Endothelial cell of umbilical vein (primary cell): ENCODE measurements around the gene COL5A1. TPM values are rescaled to one million over a fixed set of nuclear protein-coding genes. Genes with fewer than 3 reads are reported as not detected.

Experiments
- BruUV-seq: library from RNA; stranded (reverse); fragments of 400-500 nt; replicated peaks from 2 replicates; lab custom pipeline; 2021; lab: Mats Ljungman, UMichigan
- CTCF ChIA-PET: fragments of 300-600, 350-600 bp; sonication (Branson Sonifier 250); formaldehyde crosslinking; loops from one replicate; lab custom pipeline; 2021; ENCODE audit warnings: antibody characterized with exemption, inconsistent platforms; lab: Charles Lee
- POLR2A ChIA-PET: fragments of 300-600, 350-600 bp; sonication (Branson Sonifier 250); formaldehyde crosslinking; loops from one replicate; lab custom pipeline; 2021; ENCODE audit warnings: antibody characterized with exemption, inconsistent platforms; lab: Charles Lee
- DNase-seq: peaks from one replicate; pipeline ENCODE4 v3.0.0-alpha.2; 2011; ENCODE audit warnings: low read depth, low spot score
- FAIRE-seq: peaks from 2 replicates; lab custom pipeline; 2011; peaks lifted over from hg19 to GRCh38; lab: Jason Lieb, UNC
- H2AFZ ChIP-seq: 2 replicates; pipeline ENCODE4 v1.6.0; 2012; ENCODE audit warnings: low read depth, low read length, control low read depth, inconsistent platforms
- H3K27ac ChIP-seq: 2 replicates; pipeline ENCODE4 v1.5.1; 2011; ENCODE audit warnings: low read depth, mild to moderate bottlenecking, control low read depth, low read length, moderate library complexity; ENCODE audit not compliant: insufficient read depth
- H3K27me3 ChIP-seq, 2 experiments: 2 replicates each; pipeline versions ENCODE4 v1.6.0 to v1.6.1; 2011; ENCODE audit warnings: low read length in 2 of 2, mixed read lengths in 1 of 2; ENCODE audit not compliant: control insufficient read depth in 2 of 2, insufficient read depth in 2 of 2
- H3K36me3 ChIP-seq, 2 experiments: 2 replicates in 1 of 2; 3 replicates in 1 of 2; pipeline ENCODE4 v1.5.1; 2011; ENCODE audit warnings: low read length in 2 of 2, mild to moderate bottlenecking in 1 of 2, moderate library complexity in 1 of 2; ENCODE audit not compliant: control insufficient read depth in 2 of 2, insufficient read depth in 2 of 2; ENCODE audit errors: extremely low read depth in 1 of 2
- H3K4me1 ChIP-seq: 3 replicates; pipeline ENCODE4 v1.5.1; 2011; ENCODE audit warnings: mild to moderate bottlenecking, low read length; ENCODE audit not compliant: control insufficient read depth, insufficient read depth; ENCODE audit errors: extremely low read depth
- H3K4me2 ChIP-seq: 2 replicates; pipeline ENCODE4 v1.6.1; 2011; ENCODE audit warnings: low read length, control low read depth, mixed read lengths; ENCODE audit not compliant: insufficient read depth
- H3K4me3 ChIP-seq, 3 experiments: fragments of 200-600 bp in 1 of 3; sonication (generic), shearing (Covaris generic) in 1 of 3; replicated peaks in 1 of 3; 2 replicates each; pipeline ENCODE4 v1.5.1; 2011 to 2016; ENCODE audit warnings: control low read depth in 3 of 3, low read length in 3 of 3, mild to moderate bottlenecking in 2 of 3, inconsistent platforms in 1 of 3, low read depth in 1 of 3, moderate library complexity in 1 of 3; ENCODE audit not compliant: insufficient read depth in 1 of 3
- H3K79me2 ChIP-seq: 2 replicates; pipeline ENCODE4 v1.6.0; 2012; ENCODE audit warnings: low read length, inconsistent platforms; ENCODE audit not compliant: control insufficient read depth, insufficient read depth
- H3K9ac ChIP-seq: replicated peaks from 2 replicates; pipeline ENCODE3; 2011; ENCODE audit warnings: low read length, control low read depth; ENCODE audit not compliant: insufficient read depth; ENCODE audit errors: extremely low read depth
- H3K9me1 ChIP-seq: replicated peaks from 3 replicates; pipeline ENCODE4 v1.6.0; 2011; ENCODE audit warnings: mild to moderate bottlenecking, low read length; ENCODE audit not compliant: control insufficient read depth, insufficient read depth; ENCODE audit errors: extremely low read depth
- H3K9me3 ChIP-seq: replicated peaks from 2 replicates; pipeline ENCODE4 v1.5.1; 2012; ENCODE audit warnings: low read length, inconsistent platforms; ENCODE audit not compliant: control insufficient read depth, insufficient read depth
- H4K20me1 ChIP-seq: replicated peaks from 2 replicates; pipeline ENCODE3; 2011; ENCODE audit warnings: mild to moderate bottlenecking, low read length; ENCODE audit not compliant: control insufficient read depth, insufficient read depth; ENCODE audit errors: extremely low read depth
- EZH2 ChIP-seq: IDR thresholded peaks from 2 replicates; pipeline ENCODE4 v1.6.1; 2012; ENCODE audit warnings: borderline replicate concordance, low read depth, mild to moderate bottlenecking, moderate library complexity, low read length, inconsistent platforms; ENCODE audit not compliant: severe bottlenecking
- FOS ChIP-seq: IDR thresholded peaks from 2 replicates; pipeline ENCODE4 v1.6.1; 2011; ENCODE audit warnings: mild to moderate bottlenecking, low read length, moderate library complexity, borderline replicate concordance; ENCODE audit not compliant: insufficient read depth
- GATA2 ChIP-seq: IDR thresholded peaks from 2 replicates; pipeline ENCODE4 v1.7.0; 2011; ENCODE audit warnings: low read depth, mild to moderate bottlenecking, moderate library complexity, mixed read lengths, low read length; ENCODE audit not compliant: insufficient read length, insufficient read depth
- JUN ChIP-seq: IDR thresholded peaks from 2 replicates; pipeline ENCODE4 v1.6.1; 2011; ENCODE audit warnings: borderline replicate concordance, low read depth; ENCODE audit not compliant: insufficient read length, insufficient read depth
- MYC ChIP-seq: IDR thresholded peaks from one replicate; pipeline ENCODE4 v1.6.1; 2011; ENCODE audit warnings: mild to moderate bottlenecking, low read depth, low read length
- POLR2A ChIP-seq: IDR thresholded peaks from 2 replicates; pipeline ENCODE4 v1.6.1; 2012; ENCODE audit warnings: low read depth, mild to moderate bottlenecking, control low read depth, low read length
- POLR2AphosphoS5 ChIP-seq: IDR thresholded peaks from 2 replicates; pipeline ENCODE4 v1.6.1; 2012; ENCODE audit warnings: low read depth, mild to moderate bottlenecking, control low read depth, low read length, moderate library complexity; ENCODE audit not compliant: insufficient read depth
- dilution Hi-C: fragments of 300-500 bp; cut with MboI; formaldehyde crosslinking; loops from one replicate; pipeline ENCODE4 v1.15.0; 2019; ENCODE audit warnings: low sequenced_read_pairs; ENCODE audit not compliant: extremely low pct_ligation_motif_present
- intact Hi-C: fragments of 100-400 bp; cut with micrococcal nuclease; formaldehyde crosslinking; loops from one replicate; pipeline ENCODE4 v1.10.0; 2022
- polyA plus RNA-seq, 4 experiments: library from polyadenylated mRNA; depleted of rRNA in 3 of 4; stranded (reverse) in 3 of 4; unstranded in 1 of 4; fragments of >200 nt; gene quantifications; 2 replicates each; pipeline versions ENCODE4 v1.2.1 to v1.2.3, GENCODE V29; 2011 to 2012; ENCODE audit warnings: missing spikeins in 1 of 4
- total RNA-seq: library from RNA; stranded (reverse); gene quantifications from 2 replicates; pipeline ENCODE4 v1.2.3, GENCODE V29; 2021
- TF ChIP-seq, protein P1 (sequence below), 2 donors: IDR thresholded peaks; 1 replicate in 1 of 2; 2 replicates in 1 of 2; pipeline ENCODE4 v1.5.1; 2011; ENCODE audit warnings: low read length in 2 of 2, mild to moderate bottlenecking in 2 of 2, moderate library complexity in 2 of 2, control low read depth in 1 of 2, inconsistent platforms in 1 of 2, low read depth in 1 of 2; ENCODE audit not compliant: insufficient read depth in 1 of 2; ENCODE audit errors: extremely low read depth in 1 of 2
- TF ChIP-seq, protein P2 (sequence below): IDR thresholded peaks from 2 replicates; pipeline ENCODE4 v1.6.1; 2011; ENCODE audit not compliant: insufficient read depth, insufficient read length

Gene COL5A1
- total and polyA plus RNA-seq, 2 donors (not counting 3 experiments of a cell fraction or from before 2014, with no cell fraction given) = 97.4 to 175 TPM

DNA sequence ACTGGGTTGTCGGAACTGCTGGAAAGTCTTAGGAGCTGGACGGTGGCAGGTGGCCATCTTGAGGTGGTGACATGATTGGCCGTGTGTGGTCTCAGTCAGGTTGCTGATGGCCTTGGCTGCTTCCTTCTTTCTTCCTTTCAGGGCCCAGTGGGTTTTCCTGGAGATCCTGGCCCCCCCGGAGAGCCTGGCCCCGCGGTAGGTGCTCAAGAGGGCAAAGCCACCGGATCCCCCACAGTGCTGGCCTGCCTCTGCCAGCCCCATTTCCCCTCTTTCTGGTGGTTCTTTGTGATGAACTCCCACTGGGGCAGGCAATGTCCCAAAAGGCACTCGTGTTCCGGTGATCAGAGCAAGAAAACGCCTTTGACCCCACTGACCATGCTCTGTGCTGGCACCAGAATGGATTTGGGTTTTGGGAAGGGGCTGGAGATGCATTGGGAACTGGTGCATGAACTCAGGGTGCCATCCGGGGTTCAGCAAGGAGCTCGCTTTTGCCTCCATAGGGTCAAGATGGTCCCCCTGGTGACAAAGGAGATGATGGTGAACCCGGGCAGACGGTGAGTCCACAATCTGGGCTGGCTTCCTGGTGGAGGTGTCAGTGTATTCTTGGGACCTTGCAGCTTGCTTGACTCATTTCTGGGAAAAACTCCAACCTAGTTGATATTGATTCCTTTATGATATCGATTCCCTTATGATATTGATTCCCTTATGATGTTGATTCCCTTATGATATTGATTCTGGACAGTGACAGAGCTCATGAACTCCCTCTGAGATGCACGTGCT is 174.0 kb downstream of the COL5A1 start:
- ChIA-PET CTCF (no interaction called here), POLR2A (no interaction called here)
- H3K27me3 ChIP-seq = no peaks in the 10 kb centered on the region
- H3K9me1 ChIP-seq = no peaks in the 10 kb centered on the region
- H2AFZ ChIP-seq = no peak overlapping the region
- H3K4me3 ChIP-seq = no peak overlapping the region
- no peaks in the 10 kb centered on the region for H3K9me3 ChIP-seq
- H3K36me3 ChIP-seq = peaks cover 7 to 57% of the 10 kb centered on the region in 2 experiments
- no peak for FAIRE-seq
- no peak overlapping the region for H3K4me2 ChIP-seq
- dilution Hi-C loops (no loop called here), intact Hi-C loops (no loop called here)
- H3K9ac ChIP-seq = no peak overlapping the region
- TF ChIP-seq JUN = no peak
- TF ChIP-seq, protein P1, sequence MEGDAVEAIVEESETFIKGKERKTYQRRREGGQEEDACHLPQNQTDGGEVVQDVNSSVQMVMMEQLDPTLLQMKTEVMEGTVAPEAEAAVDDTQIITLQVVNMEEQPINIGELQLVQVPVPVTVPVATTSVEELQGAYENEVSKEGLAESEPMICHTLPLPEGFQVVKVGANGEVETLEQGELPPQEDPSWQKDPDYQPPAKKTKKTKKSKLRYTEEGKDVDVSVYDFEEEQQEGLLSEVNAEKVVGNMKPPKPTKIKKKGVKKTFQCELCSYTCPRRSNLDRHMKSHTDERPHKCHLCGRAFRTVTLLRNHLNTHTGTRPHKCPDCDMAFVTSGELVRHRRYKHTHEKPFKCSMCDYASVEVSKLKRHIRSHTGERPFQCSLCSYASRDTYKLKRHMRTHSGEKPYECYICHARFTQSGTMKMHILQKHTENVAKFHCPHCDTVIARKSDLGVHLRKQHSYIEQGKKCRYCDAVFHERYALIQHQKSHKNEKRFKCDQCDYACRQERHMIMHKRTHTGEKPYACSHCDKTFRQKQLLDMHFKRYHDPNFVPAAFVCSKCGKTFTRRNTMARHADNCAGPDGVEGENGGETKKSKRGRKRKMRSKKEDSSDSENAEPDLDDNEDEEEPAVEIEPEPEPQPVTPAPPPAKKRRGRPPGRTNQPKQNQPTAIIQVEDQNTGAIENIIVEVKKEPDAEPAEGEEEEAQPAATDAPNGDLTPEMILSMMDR (IDR thresholded peaks at IDR 0.05; ENCODE audit: extremely low read depth in 1 of 2, insufficient read depth in 1 of 2, low read depth in 1 of 2, low read length in 2 of 2) = no peak
- TF ChIP-seq GATA2 = no peak
- no peak for TF ChIP-seq EZH2
- TF ChIP-seq, protein P2, sequence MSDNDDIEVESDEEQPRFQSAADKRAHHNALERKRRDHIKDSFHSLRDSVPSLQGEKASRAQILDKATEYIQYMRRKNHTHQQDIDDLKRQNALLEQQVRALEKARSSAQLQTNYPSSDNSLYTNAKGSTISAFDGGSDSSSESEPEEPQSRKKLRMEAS = no peak
- no peak for TF ChIP-seq MYC
- no peak for TF ChIP-seq POLR2A
- no peak for TF ChIP-seq POLR2AphosphoS5
- no peak for TF ChIP-seq FOS
- H3K27ac ChIP-seq = no peak overlapping the region
- no peaks in the 10 kb centered on the region for H4K20me1 ChIP-seq
- no peak for DNase-seq
- H3K4me1 ChIP-seq = no peaks in the 10 kb centered on the region
- no peaks in the 10 kb centered on the region for H3K79me2 ChIP-seq
- BruUV-seq = no TSS peak
